ENCODE data around the gene SLC38A10.

Gene SLC38A10

DNA sequence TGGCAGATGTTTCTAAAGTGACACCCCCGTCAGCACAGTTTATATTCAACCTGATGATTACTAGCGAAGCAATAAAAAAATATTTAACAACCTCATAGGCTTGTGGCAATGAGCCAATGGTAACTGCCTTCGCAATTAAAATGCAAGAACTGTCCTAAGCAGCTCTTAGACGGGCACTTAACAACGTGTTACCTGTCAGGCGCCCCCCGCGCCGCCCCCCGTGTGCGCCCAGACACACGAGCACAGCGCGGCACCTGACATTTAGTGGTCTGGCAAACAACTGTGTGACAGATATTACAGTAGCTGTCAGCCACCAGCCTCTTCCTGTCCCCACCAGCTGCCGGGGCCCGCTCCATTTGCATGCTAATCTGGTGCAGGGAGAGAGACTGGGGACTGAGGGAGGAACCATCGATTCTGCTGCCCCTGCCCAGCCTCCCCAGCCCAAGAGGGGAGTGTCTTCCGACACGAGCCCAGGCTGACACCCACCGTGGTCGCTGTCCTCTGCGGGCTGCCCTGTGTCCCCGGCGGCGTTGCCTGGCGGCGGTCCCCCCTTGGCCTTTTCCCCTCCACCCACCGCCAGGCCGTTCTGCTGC is 43.3 kb downstream of the SLC38A10 start:
- DNase-seq, result no peak

DNA sequence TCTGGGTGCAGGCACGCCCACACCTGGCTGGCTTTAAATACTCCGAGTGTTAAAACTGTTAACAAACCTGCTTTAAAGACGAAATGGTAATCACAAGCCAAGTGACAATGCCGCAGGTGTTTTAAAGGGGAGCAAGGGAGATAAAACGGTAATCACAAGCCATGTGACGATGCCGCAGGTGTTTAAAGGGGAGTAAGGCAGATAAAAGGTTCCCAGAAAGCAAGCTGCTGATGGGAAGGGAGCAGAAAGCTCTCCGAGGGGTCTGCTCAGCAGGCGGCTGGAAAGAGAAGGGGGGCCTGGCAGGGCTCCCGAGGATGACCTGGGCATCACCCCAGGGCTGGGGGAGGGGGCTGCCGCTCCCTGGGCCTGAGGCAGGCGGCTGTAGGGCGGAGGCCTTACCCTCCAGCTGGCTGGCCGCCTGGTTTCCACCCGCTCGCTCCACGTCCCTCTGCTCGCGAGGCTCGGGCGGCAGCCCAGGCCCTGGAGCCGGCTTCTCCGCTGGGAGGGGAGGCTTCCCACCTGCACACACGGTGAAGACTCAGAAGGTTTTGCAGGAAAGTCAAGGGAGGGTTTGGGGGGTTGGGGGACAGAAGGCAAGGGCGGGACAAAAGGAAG is 43.9 kb downstream of the SLC38A10 start:
- no peak for DNase-seq

- DNase-seq, result no peak
Measured at GRCh38 chr17:81250286-81251093, 44.6 kb downstream of the SLC38A10 start.

- DNase-seq, result no peak
Measured at GRCh38 chr17:81249223-81250040, 45.7 kb downstream of the SLC38A10 start.

GRCh38 chr17:81248649-81249048 is 46.5 kb downstream of the SLC38A10 start:
- no peak for DNase-seq

- DNase-seq, result no peak
Measured at GRCh38 chr17:81247339-81247990, 47.6 kb downstream of the SLC38A10 start.

DNA sequence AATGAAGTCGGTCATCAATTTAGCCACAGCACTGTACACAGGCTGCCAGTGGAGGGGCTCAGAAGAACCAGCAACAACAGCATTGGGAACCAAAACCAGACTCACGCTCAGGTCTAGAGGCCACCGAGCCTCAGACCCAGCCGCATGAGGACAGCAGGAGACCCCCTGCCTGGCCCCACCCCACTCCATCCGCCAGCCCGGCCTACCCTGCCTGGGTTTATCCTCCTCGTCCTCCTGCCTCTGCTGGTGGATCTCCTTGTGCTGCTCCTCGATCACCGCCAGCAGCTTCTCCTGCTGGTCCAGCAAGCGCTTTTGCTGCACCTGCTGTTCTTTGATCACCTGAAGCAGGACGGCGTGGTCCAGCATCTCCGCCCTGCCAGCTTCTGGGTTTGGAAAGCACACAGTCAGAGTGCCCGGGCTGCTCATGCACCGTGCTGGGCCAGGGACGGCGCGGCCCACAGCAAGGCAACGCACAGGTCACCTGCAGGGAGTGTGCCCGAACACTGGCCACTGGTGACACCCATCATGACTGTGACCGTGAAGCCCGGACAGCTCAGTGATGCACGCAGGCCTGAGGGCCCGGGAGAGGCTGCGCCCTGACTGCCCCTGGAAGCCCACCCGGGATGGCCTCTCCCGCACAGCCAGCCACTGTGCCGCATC is 48.3 kb downstream of the SLC38A10 start:
- DNase-seq, result no peak

- DNase-seq, result no peak
Measured at GRCh38 chr17:81246343-81246670, 48.8 kb downstream of the SLC38A10 start.

- no peak for DNase-seq
Measured at GRCh38 chr17:81245665-81246342, 49.3 kb downstream of the SLC38A10 start.

- DNase-seq, result no peak
Measured at GRCh38 chr17:81245024-81245664, 50.0 kb downstream of the SLC38A10 start.

DNA sequence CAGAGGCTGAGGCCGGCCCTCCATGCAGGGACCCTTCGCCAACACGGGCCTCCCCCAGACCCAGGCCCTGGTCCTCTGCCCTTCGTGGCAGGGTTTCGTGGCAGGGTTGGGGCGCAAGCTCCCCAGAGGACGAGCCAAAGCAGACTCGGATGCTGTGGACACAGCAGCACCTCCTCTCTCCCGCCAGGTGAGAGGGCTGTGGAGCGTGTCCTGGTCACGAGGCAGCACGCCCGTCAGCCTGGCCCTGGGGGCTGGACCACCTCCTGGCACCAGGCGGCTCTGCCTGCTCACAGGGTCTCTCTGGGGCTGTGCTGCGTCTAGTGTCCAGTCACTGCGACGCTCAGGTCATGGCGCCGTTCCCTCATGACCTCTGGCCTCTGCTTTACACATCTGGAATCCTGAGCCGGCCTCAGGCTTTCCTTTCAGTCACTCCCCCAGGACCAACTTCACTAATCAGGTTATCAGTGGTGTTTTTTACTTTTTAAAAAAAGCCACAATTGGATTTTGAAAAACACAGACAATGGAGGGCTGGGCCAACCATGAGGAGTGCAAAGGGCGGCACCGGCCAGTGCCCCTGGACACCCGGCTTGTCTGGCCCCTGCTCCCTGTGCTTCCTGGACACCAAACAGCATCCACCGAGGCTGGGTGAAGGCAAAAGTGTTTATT is 50.6 kb downstream of the SLC38A10 start:
- no peak for DNase-seq

GRCh38 chr17:81243333-81243664 is 51.8 kb downstream of the SLC38A10 start:
- no peak for DNase-seq

- no peak for DNase-seq
Measured at GRCh38 chr17:81242421-81243332, 52.4 kb downstream of the SLC38A10 start.

GRCh38 chr17:81241648-81242420 is 53.3 kb downstream of the SLC38A10 start:
- peak; percentile 50 for DNase-seq

DNA sequence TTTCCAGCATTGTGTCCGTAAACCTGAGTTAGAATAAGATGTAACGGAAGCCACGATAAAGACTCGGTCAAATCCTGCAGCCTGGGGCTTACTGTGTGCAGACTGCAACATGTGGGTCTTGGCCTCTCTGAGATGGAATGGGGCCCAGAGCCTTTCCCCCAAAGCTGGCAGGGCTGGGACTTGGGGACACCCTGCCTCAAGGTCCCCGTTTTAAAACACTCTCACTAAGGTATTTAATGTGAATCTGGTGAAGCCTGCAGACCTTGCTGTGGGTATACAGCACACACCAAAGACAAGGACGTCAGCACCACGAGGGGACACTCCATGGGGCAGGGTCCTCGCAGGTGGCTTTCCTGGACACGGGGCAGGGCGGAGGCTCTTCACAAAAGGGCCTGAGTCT is 53.9 kb downstream of the SLC38A10 start:
- no peak for DNase-seq

DNA sequence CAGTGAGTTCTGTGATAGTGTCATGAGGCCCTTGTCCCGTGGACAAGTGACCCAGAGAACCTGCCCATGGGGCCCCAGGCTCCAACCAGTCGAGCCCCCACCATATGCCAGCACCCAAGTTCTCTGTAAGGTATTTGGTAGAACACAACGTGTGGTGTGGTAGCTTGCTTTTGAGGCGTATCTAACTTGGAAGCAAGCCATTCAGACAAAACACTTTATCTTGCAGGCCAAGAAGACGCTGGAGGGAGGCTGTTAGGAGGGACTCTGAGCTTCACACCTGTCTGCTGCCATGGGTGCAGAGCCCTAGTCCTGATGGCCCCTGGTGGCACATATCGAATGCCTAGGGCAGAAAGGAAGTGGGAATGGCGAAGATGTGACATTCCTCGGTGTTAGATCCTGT is 54.3 kb downstream of the SLC38A10 start:
- no peak for DNase-seq

GRCh38 chr17:81239714-81240555 is 55.2 kb downstream of the SLC38A10 start:
- no peak for DNase-seq
